Suprapubic skin (tissue), 4 donors: ENCODE results near the gene MARS2. TPM values are rescaled to one million over a fixed set of nuclear protein-coding genes. Genes with fewer than 3 reads are reported as not detected.
"Not testable (repeated sequence)": the region's sequence is repeated elsewhere in the genome, so short reads cannot be mapped to it uniquely, and the experiment has no call there.

Experiments
- DNase-seq, 2 donors: peaks; one replicate each; pipeline ENCODE4 v3.0.0-alpha.2; 2019; ENCODE audit warnings: low spot score in 2 of 2
- H3K27ac ChIP-seq: fragments of 200-600 bp; sonication (generic); one replicate; pipeline ENCODE4 v1.5.1; 2019
- H3K27me3 ChIP-seq: fragments of 200-600 bp; sonication (generic); one replicate; pipeline ENCODE4 v1.5.1; 2019
- H3K36me3 ChIP-seq: fragments of 200-600 bp; sonication (generic); one replicate; pipeline ENCODE4 v1.5.1; 2019
- H3K4me1 ChIP-seq: fragments of 200-600 bp; sonication (generic); one replicate; pipeline ENCODE4 v1.5.1; 2019
- H3K4me3 ChIP-seq: fragments of 200-600 bp; sonication (generic); one replicate; pipeline ENCODE4 v1.5.1; 2019; ENCODE audit warnings: mild to moderate bottlenecking
- H3K9me3 ChIP-seq: fragments of 200-600 bp; sonication (generic); one replicate; pipeline ENCODE4 v1.5.1; 2019
- EP300 ChIP-seq: sonication (generic); formaldehyde crosslinking; IDR thresholded peaks from one replicate; pipeline ENCODE4 v1.6.1; 2017; ENCODE audit warnings: antibody characterized with exemption
- POLR2A ChIP-seq, 2 donors: fragments of 450-650 bp; IDR thresholded peaks; one replicate each; pipeline ENCODE4 v1.6.1; 2017; ENCODE audit warnings: antibody characterized with exemption in 2 of 2, mild to moderate bottlenecking in 2 of 2, moderate library complexity in 2 of 2
- POLR2AphosphoS5 ChIP-seq, 3 donors: sonication (generic); formaldehyde crosslinking; IDR thresholded peaks; one replicate each; pipeline ENCODE4 v1.6.1; 2017; ENCODE audit warnings: antibody characterized with exemption in 3 of 3
- WGBS: methylation state at CpG from one replicate; pipeline ENCODE4 v1.1.5; 2018; 5-methylcytosine and 5-hydroxymethylcytosine counted together
- total RNA-seq, 4 donors: library from RNA; depleted of rRNA; stranded (reverse); fragments of >200 nt; gene quantifications; one replicate each; pipeline ENCODE4 v1.1.0, GENCODE V29; 2016
- TF ChIP-seq, protein P1 (sequence below), 2 donors: fragments of 200-600 bp in 1 of 2; fragments of 450-650 bp in 1 of 2; sonication (generic) in 1 of 2; IDR thresholded peaks; one replicate each; pipeline ENCODE4 v1.5.1; 2016 to 2019; ENCODE audit warnings: antibody characterized with exemption in 2 of 2, mild to moderate bottlenecking in 1 of 2, moderate library complexity in 1 of 2

MARS2 gene
- total RNA-seq, 4 donors from 2014 or later: 9.4 to 17.3 (median 12.5) TPM

- Histone ChIP-seq H3K9me3 (no peaks in the 10 kb centered on the region), H3K36me3 (peaks cover 9% of the 10 kb centered on the region), H3K27me3 (no peaks in the 10 kb centered on the region), H3K4me1 (peaks cover 43% of the 10 kb centered on the region), H3K27ac (no peak overlapping the region), H3K4me3 (peak overlapping the region; percentile 95)
- DNase-seq: no peak
- TF ChIP-seq, protein P1, sequence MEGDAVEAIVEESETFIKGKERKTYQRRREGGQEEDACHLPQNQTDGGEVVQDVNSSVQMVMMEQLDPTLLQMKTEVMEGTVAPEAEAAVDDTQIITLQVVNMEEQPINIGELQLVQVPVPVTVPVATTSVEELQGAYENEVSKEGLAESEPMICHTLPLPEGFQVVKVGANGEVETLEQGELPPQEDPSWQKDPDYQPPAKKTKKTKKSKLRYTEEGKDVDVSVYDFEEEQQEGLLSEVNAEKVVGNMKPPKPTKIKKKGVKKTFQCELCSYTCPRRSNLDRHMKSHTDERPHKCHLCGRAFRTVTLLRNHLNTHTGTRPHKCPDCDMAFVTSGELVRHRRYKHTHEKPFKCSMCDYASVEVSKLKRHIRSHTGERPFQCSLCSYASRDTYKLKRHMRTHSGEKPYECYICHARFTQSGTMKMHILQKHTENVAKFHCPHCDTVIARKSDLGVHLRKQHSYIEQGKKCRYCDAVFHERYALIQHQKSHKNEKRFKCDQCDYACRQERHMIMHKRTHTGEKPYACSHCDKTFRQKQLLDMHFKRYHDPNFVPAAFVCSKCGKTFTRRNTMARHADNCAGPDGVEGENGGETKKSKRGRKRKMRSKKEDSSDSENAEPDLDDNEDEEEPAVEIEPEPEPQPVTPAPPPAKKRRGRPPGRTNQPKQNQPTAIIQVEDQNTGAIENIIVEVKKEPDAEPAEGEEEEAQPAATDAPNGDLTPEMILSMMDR (IDR thresholded peaks at IDR 0.05): peak; percentile 60 to 63
- no peak for TF ChIP-seq EP300
- 9% methylated on average over 4 of the region's 4 CpGs for WGBS
Observed at GRCh38 chr2:197707316-197708213, 2.4 kb downstream of the MARS2 start.

- 60% methylated on average over 2 of the region's 2 CpGs for WGBS
- Histone ChIP-seq H3K27me3 (no peaks in the 10 kb centered on the region), H3K36me3 (peaks cover 9% of the 10 kb centered on the region), H3K4me3 (no peak overlapping the region), H3K4me1 (peaks cover 43% of the 10 kb centered on the region), H3K27ac (no peak overlapping the region), H3K9me3 (no peaks in the 10 kb centered on the region)
- DNase-seq: no peak
- TF ChIP-seq, protein P1 (IDR thresholded peaks at IDR 0.05): no peak
- TF ChIP-seq EP300 (no peak), POLR2AphosphoS5 (IDR thresholded peaks at IDR 0.05) (no peak)
Observed at GRCh38 chr2:197708331-197708730, 3.2 kb downstream of the MARS2 start.

- 93% methylated on average over 7 of the region's 7 CpGs for WGBS
- not testable (repeated sequence) for H3K4me3 ChIP-seq, H3K9me3 ChIP-seq, DNase-seq, H3K27me3 ChIP-seq, H3K27ac ChIP-seq, H3K36me3 ChIP-seq
- peaks cover 43% of the 10 kb centered on the region for H3K4me1 ChIP-seq
Observed at GRCh38 chr2:197709140-197709539, 4.0 kb downstream of the MARS2 start.

- DNase-seq: no peak
- TF ChIP-seq POLR2AphosphoS5 (IDR thresholded peaks at IDR 0.05) (no peak), EP300 (no peak), POLR2A (IDR thresholded peaks at IDR 0.05) (no peak)
- TF ChIP-seq, protein P1 (IDR thresholded peaks at IDR 0.05): no peak
Observed at GRCh38 chr2:197710424-197711042, 5.4 kb downstream of the MARS2 start.

GRCh38 chr2:197711578-197711977 is 6.4 kb downstream of the MARS2 start:
- Histone ChIP-seq H3K36me3 (peaks cover 9% of the 10 kb centered on the region), H3K4me1 (peaks cover 28% of the 10 kb centered on the region), H3K27me3 (no peaks in the 10 kb centered on the region), H3K9me3 (no peaks in the 10 kb centered on the region), H3K4me3 (no peak overlapping the region), H3K27ac (no peak overlapping the region)
- TF ChIP-seq EP300 (no peak), POLR2A (IDR thresholded peaks at IDR 0.05) (no peak), POLR2AphosphoS5 (IDR thresholded peaks at IDR 0.05) (no peak)
- TF ChIP-seq, protein P1 (IDR thresholded peaks at IDR 0.05): no peak
- DNase-seq: no peak

More at GRCh38 chr2:197710424-197711042, 5.4 kb downstream of the MARS2 start:
- Histone ChIP-seq H3K36me3 (peaks cover 9% of the 10 kb centered on the region), H3K4me1 (peaks cover 37% of the 10 kb centered on the region), H3K9me3 (no peaks in the 10 kb centered on the region), H3K4me3 (no peak overlapping the region), H3K27me3 (no peaks in the 10 kb centered on the region), H3K27ac (no peak overlapping the region)
